Psoas muscle (tissue), 8 donors: ENCODE data around the gene LMOD3. TPM values are rescaled to one million over a fixed set of nuclear protein-coding genes. Genes with fewer than 3 reads are reported as not detected.

Source experiments
- ATAC-seq, 4 donors: fragments of 200-7000 bp; cut with Tn5 transposase; one replicate each; pipeline ENCODE4 v1.9.1; 2020; ENCODE audit warnings: moderate library complexity in 3 of 4, mild to moderate bottlenecking in 2 of 4
- DNase-seq, 2 donors: peaks; one replicate each; pipeline ENCODE4 v3.0.0-alpha.2; 2020
- H3K27ac ChIP-seq: fragments of 200-600 bp; one replicate; pipeline ENCODE4 v1.8.0; 2022
- H3K27me3 ChIP-seq, 3 donors: fragments of 200-600 bp in 1 of 3; one replicate each; pipeline versions ENCODE4 v1.6.1 to v1.8.0; 2013 to 2022; ENCODE audit warnings: low read length in 2 of 3, mild to moderate bottlenecking in 2 of 3, moderate library complexity in 1 of 3; ENCODE audit not compliant: insufficient read depth in 3 of 3
- H3K36me3 ChIP-seq, 2 donors: fragments of 200-600 bp in 1 of 2; one replicate each; pipeline versions ENCODE4 v1.6.1 to v1.8.0; 2013 to 2022; ENCODE audit warnings: low read depth in 1 of 2, mild to moderate bottlenecking in 1 of 2, moderate library complexity in 1 of 2; ENCODE audit not compliant: insufficient read depth in 1 of 2
- H3K4me1 ChIP-seq: fragments of 200-600 bp; one replicate; pipeline ENCODE4 v1.8.0; 2022
- H3K4me3 ChIP-seq: fragments of 200-600 bp; one replicate; pipeline ENCODE4 v1.8.0; 2022; ENCODE audit warnings: mild to moderate bottlenecking
- H3K9me3 ChIP-seq: fragments of 200-600 bp; one replicate; pipeline ENCODE4 v1.8.0; 2022
- CTCF ChIP-seq: fragments of 200-600 bp; IDR thresholded peaks from one replicate; pipeline ENCODE4 v1.8.0; 2022; ENCODE audit warnings: antibody characterized with exemption
- WGBS, 3 donors: extraction: QIAGEN DNeasy Blood & Tissue Kit; methylation state at CpG; one replicate each; pipeline versions ENCODE4 v1.1.6 to v1.1.7; 2013; 5-methylcytosine and 5-hydroxymethylcytosine counted together
- intact Hi-C, 2 donors: fragments of 100-400 bp; cut with DNase I; formaldehyde crosslinking; loops; one replicate each; pipeline versions ENCODE4 v1.11.0 to v1.14.2; 2022
- polyA plus RNA-seq, 3 donors: library from polyadenylated mRNA; stranded (reverse); fragments of 200-250 nt; gene quantifications; one replicate each; pipeline ENCODE4 v1.2.3, GENCODE V29; 2013
- total RNA-seq, 4 donors: library from RNA; stranded (reverse); fragmentation: NEBNext Ultra II Directional in 2 of 4; extraction: Animal tissue kit (Norgen Biotek cat#: 25700) in 2 of 4; gene quantifications; one replicate each; pipeline versions ENCODE4 v1.2.1 to v1.2.4, GENCODE V29; 2021 to 2023
- donor health status: healthy with polysubstance abuse.
- donor health status: DM: no; HTN: no; CAD: no; lungs with moderate emphysema.
- donor health status: Bipolar disorder and iron deficiency.
- donor health status: healthy.
- donor health status: DM: yes; HTN: yes; CAD: no.
- donor health status: DM: no; HTN: no; CAD: no.
- donor health status: DM: no; HTN: no; CAD: no.
- donor health status: DM: yes; HTN: yes; CAD: no.

Gene LMOD3
- total and polyA plus RNA-seq, 7 donors = 9.0 to 258 (median 133) TPM

GRCh38 chr3:69066121-69066520, 56.3 kb downstream of the LMOD3 start:
- DNase-seq (no peak), ATAC-seq (no peak)
- Histone ChIP-seq H3K27ac (no peak overlapping the region), H3K4me1 (no peaks in the 10 kb centered on the region), H3K27me3 (no peaks in the 10 kb centered on the region), H3K4me3 (no peak overlapping the region), H3K9me3 (no peaks in the 10 kb centered on the region), H3K36me3 (peaks cover 0 to 97% of the 10 kb centered on the region in 2 donors)
- 72 to 90% (median 74%) methylated on average over 4 of the region's 4 CpGs for WGBS, 3 donors
- intact Hi-C loops = no loop called here
- no peak for TF ChIP-seq CTCF

GRCh38 chr3:69065318-69065964, 57.0 kb downstream of the LMOD3 start:
- 92 to 97% (median 96%) methylated on average over 6 of the region's 6 CpGs for WGBS, 3 donors
- H3K36me3 ChIP-seq = peaks cover 2 to 97% of the 10 kb centered on the region in 2 donors

GRCh38 chr3:69063636-69064035, 58.8 kb downstream of the LMOD3 start:
- no peak for TF ChIP-seq CTCF
- Histone ChIP-seq H3K27me3 (no peaks in the 10 kb centered on the region), H3K36me3 (peaks cover 8 to 98% of the 10 kb centered on the region in 2 donors), H3K27ac (no peak overlapping the region), H3K4me1 (no peaks in the 10 kb centered on the region), H3K4me3 (no peak overlapping the region), H3K9me3 (no peaks in the 10 kb centered on the region)
- intact Hi-C loops = loop anchor here in 1 of 2 donors (5.0 kb wide), 1 partner anchor 36 kb away; no protein-coding TSS in a partner anchor
- 84 to 89% (median 88%) methylated on average over 2 of the region's 2 CpGs for WGBS, 3 donors
- no peak for DNase-seq
- ATAC-seq = no peak

More at GRCh38 chr3:69065318-69065964, 57.0 kb downstream of the LMOD3 start:
- no peak overlapping the region for H3K27ac ChIP-seq
- TF ChIP-seq CTCF = no peak
- H3K4me3 ChIP-seq = no peak overlapping the region
- ATAC-seq (no peak), DNase-seq (no peak)
- intact Hi-C loops = no loop called here
- H3K27me3 ChIP-seq = no peaks in the 10 kb centered on the region
- H3K4me1 ChIP-seq = no peaks in the 10 kb centered on the region
- H3K9me3 ChIP-seq = no peaks in the 10 kb centered on the region

- Histone ChIP-seq H3K27ac (no peak overlapping the region), H3K4me3 (no peak overlapping the region), H3K36me3 (peaks cover 11 to 99% of the 10 kb centered on the region in 2 donors), H3K9me3 (no peaks in the 10 kb centered on the region), H3K27me3 (no peaks in the 10 kb centered on the region), H3K4me1 (no peaks in the 10 kb centered on the region)
- TF ChIP-seq CTCF = no peak
- intact Hi-C loops = loop anchor here (5.0 to 10.0 kb wide), 2 partner anchors 32 to 245 kb away; no protein-coding TSS in a partner anchor
- no peak for ATAC-seq
- no peak for DNase-seq
These were observed 62.7 kb downstream of the LMOD3 start for GRCh38 chr3:69059688-69060087.

GRCh38 chr3:69058947-69059224, 63.5 kb downstream of the LMOD3 start:
- DNase-seq = no peak
- no peak for ATAC-seq
- 96 to 99% (median 98%) methylated on average over 2 of the region's 2 CpGs for WGBS, 3 donors
- Histone ChIP-seq H3K4me1 (no peaks in the 10 kb centered on the region), H3K27me3 (no peaks in the 10 kb centered on the region), H3K27ac (no peak overlapping the region), H3K36me3 (peaks cover 11 to 99% of the 10 kb centered on the region in 2 donors), H3K9me3 (no peaks in the 10 kb centered on the region), H3K4me3 (no peak overlapping the region)
- no peak for TF ChIP-seq CTCF
- intact Hi-C loops = loop anchor here in 1 of 2 donors (10.0 kb wide), 1 partner anchor 246 kb away; no protein-coding TSS in a partner anchor
